IMR-90 (cell line): ENCODE data around the gene ACSF2. TPM values are rescaled to one million over a fixed set of nuclear protein-coding genes. Genes with fewer than 3 reads are reported as not detected.

Experiments used
- ATAC-seq: fragments of 200-7000 bp; cut with Tn5 transposase; 2 replicates; pipeline ENCODE4 v1.9.1; 2020; ENCODE audit warnings: low read depth, mild to moderate bottlenecking, moderate library complexity
- BruUV-seq: library from RNA; stranded (reverse); fragments of 400-500 nt; replicated peaks from 2 replicates; lab custom pipeline; 2021; lab: Mats Ljungman, UMichigan
- CTCF ChIA-PET: fragments of 300-600 bp; formaldehyde crosslinking; extraction: SDS; loops from one replicate; lab custom pipeline; 2021; ENCODE audit warnings: antibody characterized with exemption; lab: Yijun Ruan, JAX
- POLR2A ChIA-PET: fragments of 300-600 bp; sonication (Branson Sonifier 250); formaldehyde crosslinking; loops from one replicate; lab custom pipeline; 2022; ENCODE audit warnings: antibody characterized with exemption; ENCODE audit not compliant: unreplicated experiment; lab: Charles Lee
- DNase-seq: peaks from one replicate; pipeline ENCODE4 v3.0.0; 2013
- H2AFZ ChIP-seq: replicated peaks from 2 replicates; pipeline ENCODE3; 2013; ENCODE audit warnings: low read length, mild to moderate bottlenecking; ENCODE audit not compliant: poor library complexity
- H2AK5ac ChIP-seq: 2 replicates; pipeline ENCODE4 v1.6.1; 2013; ENCODE audit warnings: low read depth, low read length, inconsistent platforms
- H2AK9ac ChIP-seq: replicated peaks from 2 replicates; pipeline ENCODE3; 2013; ENCODE audit warnings: mild to moderate bottlenecking, low read depth, low read length, moderate library complexity; ENCODE audit not compliant: poor library complexity
- H2BK120ac ChIP-seq: 2 replicates; pipeline ENCODE4 v1.6.1; 2013; ENCODE audit warnings: low read depth, low read length, inconsistent platforms
- H2BK15ac ChIP-seq: 3 replicates; pipeline ENCODE4 v1.6.1; 2013; ENCODE audit warnings: low read depth, low read length, inconsistent platforms
- H2BK20ac ChIP-seq: 2 replicates; pipeline ENCODE4 v1.6.1; 2013; ENCODE audit warnings: low read depth, mild to moderate bottlenecking, inconsistent platforms, low read length, moderate library complexity
- H2BK5ac ChIP-seq: 2 replicates; pipeline ENCODE4 v1.6.1; 2013; ENCODE audit warnings: mild to moderate bottlenecking, low read depth, low read length, inconsistent platforms; ENCODE audit not compliant: poor library complexity, severe bottlenecking
- H3K14ac ChIP-seq: replicated peaks from 2 replicates; pipeline ENCODE4 v1.6.1; 2013; ENCODE audit warnings: low read depth, low read length, inconsistent platforms
- H3K18ac ChIP-seq: 2 replicates; pipeline ENCODE4 v1.6.1; 2013; ENCODE audit warnings: low read depth, low read length, control low read depth
- H3K23ac ChIP-seq: 2 replicates; pipeline ENCODE4 v1.6.1; 2013; ENCODE audit warnings: low read depth, low read length, inconsistent platforms
- H3K27ac ChIP-seq: 2 replicates; pipeline ENCODE4 v1.5.1; 2013; ENCODE audit warnings: mild to moderate bottlenecking, control low read depth, low read length; ENCODE audit not compliant: insufficient read depth
- H3K27me3 ChIP-seq: 2 replicates; pipeline ENCODE4 v1.6.1; 2013; ENCODE audit warnings: low read length; ENCODE audit not compliant: control insufficient read depth, insufficient read depth
- H3K36me3 ChIP-seq: 2 replicates; pipeline ENCODE4 v1.6.1; 2013; ENCODE audit warnings: low read length, mixed read lengths; ENCODE audit not compliant: control insufficient read depth, insufficient read depth
- H3K4ac ChIP-seq: 2 replicates; pipeline ENCODE4 v1.6.1; 2013; ENCODE audit warnings: low read depth, low read length, inconsistent platforms
- H3K4me1 ChIP-seq: 2 replicates; pipeline ENCODE4 v1.6.1; 2013; ENCODE audit warnings: low read length, mixed read lengths; ENCODE audit not compliant: control insufficient read depth, insufficient read depth
- H3K4me2 ChIP-seq: 2 replicates; pipeline ENCODE4 v1.6.1; 2013; ENCODE audit warnings: low read depth, mild to moderate bottlenecking, control low read depth, low read length, moderate library complexity
- H3K4me3 ChIP-seq: 2 replicates; pipeline ENCODE4 v1.5.1; 2013; ENCODE audit warnings: low read depth, mild to moderate bottlenecking, control low read depth, low read length, moderate library complexity; ENCODE audit not compliant: insufficient read depth
- H3K56ac ChIP-seq: 2 replicates; pipeline ENCODE4 v1.6.1; 2013; ENCODE audit warnings: low read length, inconsistent platforms; ENCODE audit not compliant: insufficient read depth; ENCODE audit errors: extremely low read depth
- H3K79me1 ChIP-seq, 2 experiments: 2 replicates each; pipeline ENCODE4 v1.6.1; 2013; ENCODE audit warnings: low read length in 2 of 2, inconsistent platforms in 1 of 2, low read depth in 1 of 2
- H3K9ac ChIP-seq: 2 replicates; pipeline ENCODE4 v1.6.1; 2013; ENCODE audit warnings: low read depth, low read length, control low read depth
- H3K9me1 ChIP-seq: 2 replicates; pipeline ENCODE4 v1.6.1; 2013; ENCODE audit warnings: low read length, inconsistent platforms; ENCODE audit not compliant: insufficient read depth
- H3K9me3 ChIP-seq: 2 replicates; pipeline ENCODE4 v1.6.1; 2013; ENCODE audit warnings: low read length; ENCODE audit not compliant: control insufficient read depth, insufficient read depth
- H4K20me1 ChIP-seq: 2 replicates; pipeline ENCODE4 v1.6.1; 2013; ENCODE audit warnings: low read length, inconsistent platforms; ENCODE audit not compliant: insufficient read depth
- H4K5ac ChIP-seq: 2 replicates; pipeline ENCODE4 v1.6.1; 2013; ENCODE audit warnings: mild to moderate bottlenecking, low read depth, low read length, control low read depth
- H4K8ac ChIP-seq, 2 experiments: 2 replicates each; pipeline ENCODE4 v1.6.1; 2013; ENCODE audit warnings: low read depth in 2 of 2, low read length in 2 of 2, control low read depth in 1 of 2, inconsistent platforms in 1 of 2
- H4K91ac ChIP-seq: 2 replicates; pipeline ENCODE4 v1.6.1; 2013; ENCODE audit warnings: low read depth, low read length, inconsistent platforms; ENCODE audit not compliant: insufficient read depth
- CHD1 ChIP-seq: IDR thresholded peaks from 2 replicates; pipeline ENCODE4 v1.6.1; 2012; ENCODE audit warnings: low read depth, low read length, improper control_type of control experiment
- NFE2L2 ChIP-seq: fragments of 150-350 bp; IDR thresholded peaks from 2 replicates; pipeline ENCODE4 v1.6.1; 2016; ENCODE audit warnings: low read depth, mild to moderate bottlenecking, low read length
- POLR2A ChIP-seq: IDR thresholded peaks from 2 replicates; pipeline ENCODE4 v1.6.1; 2012; ENCODE audit warnings: mild to moderate bottlenecking, low read depth, low read length
- WGBS, 2 experiments: methylation state at CpG; one replicate each; pipeline versions ENCODE4 v1.1.5 to v1.1.7; 2013; ENCODE audit warnings: missing lambda C conversion rate in 2 of 2; ENCODE audit not compliant: insufficient read length in 1 of 2; ENCODE audit errors: extremely low coverage in 2 of 2; 5-methylcytosine and 5-hydroxymethylcytosine counted together
- dilution Hi-C: fragments of 300-500 bp; cut with HindIII; formaldehyde crosslinking; loops from one replicate; pipeline ENCODE4 v1.14.3; 2018; ENCODE audit warnings: low sequenced_read_pairs; ENCODE audit not compliant: unreplicated experiment
- in situ Hi-C: fragments of 300-500 bp; cut with MboI; formaldehyde crosslinking; loops from 3 replicates; pipeline ENCODE4 v1.14.3; 2019; ENCODE audit warnings: low sequenced_read_pairs, inconsistent platforms, mixed read lengths
- intact Hi-C: fragments of 100-400 bp; cut with micrococcal nuclease; formaldehyde crosslinking; loops from 2 replicates; pipeline ENCODE4 v1.10.0; 2022
- polyA plus RNA-seq, 3 experiments: library from polyadenylated mRNA; depleted of rRNA; stranded (reverse); fragments of >200 nt; gene quantifications; 2 replicates each; pipeline ENCODE4 v1.2.3, GENCODE V29; 2012; ENCODE audit warnings: low replicate concordance in 1 of 3
- total RNA-seq: library from RNA; depleted of rRNA; stranded (reverse); fragments of >200 nt; gene quantifications from 2 replicates; pipeline ENCODE4 v1.2.3, GENCODE V29; 2012
- TF ChIP-seq, protein P1 (sequence below): fragments of 150-350 bp; IDR thresholded peaks from 2 replicates; pipeline ENCODE4 v1.6.1; 2017; ENCODE audit warnings: mild to moderate bottlenecking, antibody characterized with exemption, low read length, low read depth

ACSF2 gene
- total and polyA plus RNA-seq, 2 of the 4 experiments (the other 2 are of a cell fraction) = 18.5 to 27.2 TPM

DNA sequence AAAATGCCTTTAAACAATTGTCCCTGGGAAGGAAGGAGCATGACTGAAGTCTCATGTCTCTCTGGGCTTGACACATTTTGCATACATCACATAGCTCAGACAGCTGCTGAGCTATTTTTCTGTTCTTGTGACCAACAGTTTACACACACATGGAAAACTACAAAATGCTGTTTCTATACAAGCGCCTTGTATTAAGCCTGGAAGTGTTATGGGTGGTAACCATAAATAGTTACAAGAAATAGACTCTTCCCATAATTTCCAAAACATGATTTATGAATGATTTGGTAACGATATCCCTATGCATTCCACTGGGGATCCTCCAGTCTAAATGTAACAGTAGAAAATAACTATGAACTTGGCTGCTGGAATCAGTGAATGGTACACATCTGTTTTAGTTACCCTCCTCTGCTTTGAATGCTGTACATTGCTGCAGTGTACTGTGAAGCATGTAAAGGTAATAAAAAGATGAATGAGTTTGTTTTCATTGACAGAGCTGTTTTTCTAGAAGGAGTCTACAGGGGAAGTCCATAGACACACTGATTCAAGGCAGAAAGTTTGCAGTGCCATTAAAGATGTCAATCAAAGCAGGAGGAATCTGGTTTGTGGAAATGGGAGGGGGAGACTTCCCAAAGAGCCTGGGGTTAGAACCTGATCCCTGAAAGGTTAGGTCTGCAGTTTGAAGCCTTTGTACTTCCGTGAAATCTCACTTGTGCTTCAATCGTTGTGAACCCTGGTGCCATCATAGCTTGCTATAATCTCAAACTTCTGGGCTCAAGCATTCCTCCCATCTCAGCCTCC, 5.0 kb downstream of the ACSF2 start:
- Histone ChIP-seq H3K27ac (no peak overlapping the region), H3K4me1 (peaks cover 5% of the 10 kb centered on the region), H2BK15ac (no peak overlapping the region), H2BK5ac (no peak overlapping the region), H3K56ac (no peak overlapping the region), H3K18ac (no peak overlapping the region), H3K4ac (no peak overlapping the region), H4K20me1 (no peaks in the 10 kb centered on the region), H2BK120ac (no peak overlapping the region), H3K9ac (no peak overlapping the region), H4K8ac (no peak overlapping the region), H3K4me2 (no peak overlapping the region), H3K9me1 (peaks cover 8% of the 10 kb centered on the region; the same call in 1 of the 2 replicates), H2AFZ (no peak overlapping the region), H2BK20ac (no peak overlapping the region), H2AK9ac (no peak overlapping the region), H3K4me3 (no peak overlapping the region), H3K36me3 (peaks cover 3% of the 10 kb centered on the region; the same call in 1 of the 2 replicates), H2AK5ac (no peak overlapping the region), H3K14ac (no peak overlapping the region), H3K9me3 (no peaks in the 10 kb centered on the region), H3K23ac (no peak overlapping the region), H3K79me1 (peaks cover 6 to 52% of the 10 kb centered on the region in 2 experiments; a peak in 3 of 4 replicates), H3K27me3 (no peaks in the 10 kb centered on the region), H4K91ac (no peak overlapping the region), H4K5ac (no peak overlapping the region)
- dilution Hi-C loops = no loop called here
- DNase-seq (no peak), ATAC-seq (no peak)
- intact Hi-C loops = no loop called here
- BruUV-seq = no TSS peak
- in situ Hi-C loops = no loop called here
- ChIA-PET POLR2A (interaction anchor here (0.6 kb wide), 1 partner anchor 10 kb away, joined by 8 read pairs; no protein-coding TSS in a partner anchor), CTCF (no interaction called here)
- WGBS, 2 experiments = no CpG with 5 or more reads among the region's 4 CpGs
- TF ChIP-seq CHD1 = no peak
- TF ChIP-seq, protein P1, sequence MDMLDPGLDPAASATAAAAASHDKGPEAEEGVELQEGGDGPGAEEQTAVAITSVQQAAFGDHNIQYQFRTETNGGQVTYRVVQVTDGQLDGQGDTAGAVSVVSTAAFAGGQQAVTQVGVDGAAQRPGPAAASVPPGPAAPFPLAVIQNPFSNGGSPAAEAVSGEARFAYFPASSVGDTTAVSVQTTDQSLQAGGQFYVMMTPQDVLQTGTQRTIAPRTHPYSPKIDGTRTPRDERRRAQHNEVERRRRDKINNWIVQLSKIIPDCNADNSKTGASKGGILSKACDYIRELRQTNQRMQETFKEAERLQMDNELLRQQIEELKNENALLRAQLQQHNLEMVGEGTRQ = no peak
- no peak for TF ChIP-seq NFE2L2
- no peak for TF ChIP-seq POLR2A
